HEK293 (cell line): ENCODE data around the gene GNB1L.

Experiments used
- PRDM1 ChIP-seq: fragments of 450-650 bp; formaldehyde crosslinking; IDR thresholded peaks from 2 replicates; pipeline ENCODE4; 2016; ENCODE audit warnings: missing biosample characterization, missing genetic modification characterization
- TSHZ1 ChIP-seq: fragments of 450-650 bp; formaldehyde crosslinking; IDR thresholded peaks from 2 replicates; pipeline ENCODE4 v1.5.1; 2016; ENCODE audit warnings: missing biosample characterization, missing genetic modification characterization, borderline replicate concordance
- ZBTB8A ChIP-seq: fragments of 450-650 bp; formaldehyde crosslinking; IDR thresholded peaks from 2 replicates; pipeline ENCODE4 v1.5.1; 2016; ENCODE audit warnings: missing biosample characterization, missing genetic modification characterization
- ZNF132 ChIP-seq: fragments of 450-650 bp; formaldehyde crosslinking; IDR thresholded peaks from 2 replicates; pipeline ENCODE4 v1.5.1; 2017; ENCODE audit warnings: missing biosample characterization, missing genetic modification characterization, borderline replicate concordance
- ZNF202 ChIP-seq: fragments of 450-650 bp; formaldehyde crosslinking; IDR thresholded peaks from 2 replicates; pipeline ENCODE4 v1.5.1; 2016; ENCODE audit warnings: missing biosample characterization, missing genetic modification characterization, borderline replicate concordance
- ZNF335 ChIP-seq: fragments of 450-650 bp; formaldehyde crosslinking; conservative IDR thresholded peaks from 2 replicates; pipeline ENCODE4 v1.5.1; 2016; ENCODE audit warnings: missing biosample characterization, missing genetic modification characterization
- ZNF398 ChIP-seq: fragments of 450-650 bp; formaldehyde crosslinking; IDR thresholded peaks from 2 replicates; pipeline ENCODE4 v1.5.1; 2017; ENCODE audit warnings: missing biosample characterization, missing genetic modification characterization
- ZNF518A ChIP-seq: fragments of 450-650 bp; formaldehyde crosslinking; conservative IDR thresholded peaks from 2 replicates; pipeline ENCODE4 v1.5.1; 2016; ENCODE audit warnings: low read depth, missing biosample characterization, missing genetic modification characterization
- ZNF639 ChIP-seq: fragments of 450-650 bp; formaldehyde crosslinking; IDR thresholded peaks from 2 replicates; pipeline ENCODE4 v1.5.1; 2016; ENCODE audit warnings: missing biosample characterization, missing genetic modification characterization
- ZNF76 ChIP-seq: fragments of 450-650 bp; formaldehyde crosslinking; IDR thresholded peaks from 2 replicates; pipeline ENCODE4; 2016; ENCODE audit warnings: low read depth, missing biosample characterization, missing genetic modification characterization, borderline replicate concordance
- ZNF777 ChIP-seq: fragments of 450-650 bp; formaldehyde crosslinking; IDR thresholded peaks from 2 replicates; pipeline ENCODE4 v1.5.1; 2017; ENCODE audit warnings: missing biosample characterization, missing genetic modification characterization, borderline replicate concordance
- TF ChIP-seq, protein P1 (sequence below): fragments of 450-650 bp; formaldehyde crosslinking; IDR thresholded peaks from 2 replicates; pipeline ENCODE4 v1.5.1; 2016; ENCODE audit warnings: missing biosample characterization, missing genetic modification characterization
- TF ChIP-seq, protein P2 (sequence below): fragments of 450-650 bp; formaldehyde crosslinking; conservative IDR thresholded peaks from 2 replicates; pipeline ENCODE4 v1.5.1; 2016; ENCODE audit warnings: low read depth, missing biosample characterization, missing genetic modification characterization
- TF ChIP-seq, protein P3 (sequence below): fragments of 450-650 bp; formaldehyde crosslinking; IDR thresholded peaks from 2 replicates; pipeline ENCODE4 v1.5.1; 2016; ENCODE audit warnings: missing biosample characterization, missing genetic modification characterization

The GNB1L gene

GRCh38 chr22:19760058-19760950 is 94.4 kb downstream of the GNB1L start, which contains the start of gene TBX1 (continued):
- TF ChIP-seq, protein P1, sequence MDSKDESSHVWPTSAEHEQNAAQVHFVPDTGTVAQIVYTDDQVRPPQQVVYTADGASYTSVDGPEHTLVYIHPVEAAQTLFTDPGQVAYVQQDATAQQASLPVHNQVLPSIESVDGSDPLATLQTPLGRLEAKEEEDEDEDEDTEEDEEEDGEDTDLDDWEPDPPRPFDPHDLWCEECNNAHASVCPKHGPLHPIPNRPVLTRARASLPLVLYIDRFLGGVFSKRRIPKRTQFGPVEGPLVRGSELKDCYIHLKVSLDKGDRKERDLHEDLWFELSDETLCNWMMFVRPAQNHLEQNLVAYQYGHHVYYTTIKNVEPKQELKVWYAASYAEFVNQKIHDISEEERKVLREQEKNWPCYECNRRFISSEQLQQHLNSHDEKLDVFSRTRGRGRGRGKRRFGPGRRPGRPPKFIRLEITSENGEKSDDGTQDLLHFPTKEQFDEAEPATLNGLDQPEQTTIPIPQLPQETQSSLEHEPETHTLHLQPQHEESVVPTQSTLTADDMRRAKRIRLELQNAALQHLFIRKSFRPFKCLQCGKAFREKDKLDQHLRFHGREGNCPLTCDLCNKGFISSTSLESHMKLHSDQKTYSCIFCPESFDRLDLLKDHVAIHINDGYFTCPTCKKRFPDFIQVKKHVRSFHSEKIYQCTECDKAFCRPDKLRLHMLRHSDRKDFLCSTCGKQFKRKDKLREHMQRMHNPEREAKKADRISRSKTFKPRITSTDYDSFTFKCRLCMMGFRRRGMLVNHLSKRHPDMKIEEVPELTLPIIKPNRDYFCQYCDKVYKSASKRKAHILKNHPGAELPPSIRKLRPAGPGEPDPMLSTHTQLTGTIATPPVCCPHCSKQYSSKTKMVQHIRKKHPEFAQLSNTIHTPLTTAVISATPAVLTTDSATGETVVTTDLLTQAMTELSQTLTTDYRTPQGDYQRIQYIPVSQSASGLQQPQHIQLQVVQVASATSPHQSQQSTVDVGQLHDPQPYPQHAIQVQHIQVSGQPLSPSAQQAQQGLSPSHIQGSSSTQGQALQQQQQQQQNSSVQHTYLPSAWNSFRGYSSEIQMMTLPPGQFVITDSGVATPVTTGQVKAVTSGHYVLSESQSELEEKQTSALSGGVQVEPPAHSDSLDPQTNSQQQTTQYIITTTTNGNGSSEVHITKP (tag by site-specific recombination) = peak; percentile 53; the same call in 1 of the 2 replicates
- TF ChIP-seq PRDM1 (tag by site-specific recombination) (peak; percentile 100), ZNF518A (tag by site-specific recombination) (0 out of 2 replicates have a peak, but pooled peaks have one; percentile 32), ZNF777 (peak; percentile 25; the same call in 1 of the 2 replicates), ZNF639 (tag by site-specific recombination) (peak; percentile 67; the same call in 1 of the 2 replicates), ZNF335 (peak; percentile 68), TSHZ1 (tag by site-specific recombination) (no peak), ZNF202 (no peak), ZNF132 (no peak), ZNF76 (tag by site-specific recombination) (no peak), ZBTB8A (tag by site-specific recombination) (peak; percentile 43; the same call in 1 of the 2 replicates), ZNF398 (tag by site-specific recombination) (peak; percentile 43)
- TF ChIP-seq, protein P2, sequence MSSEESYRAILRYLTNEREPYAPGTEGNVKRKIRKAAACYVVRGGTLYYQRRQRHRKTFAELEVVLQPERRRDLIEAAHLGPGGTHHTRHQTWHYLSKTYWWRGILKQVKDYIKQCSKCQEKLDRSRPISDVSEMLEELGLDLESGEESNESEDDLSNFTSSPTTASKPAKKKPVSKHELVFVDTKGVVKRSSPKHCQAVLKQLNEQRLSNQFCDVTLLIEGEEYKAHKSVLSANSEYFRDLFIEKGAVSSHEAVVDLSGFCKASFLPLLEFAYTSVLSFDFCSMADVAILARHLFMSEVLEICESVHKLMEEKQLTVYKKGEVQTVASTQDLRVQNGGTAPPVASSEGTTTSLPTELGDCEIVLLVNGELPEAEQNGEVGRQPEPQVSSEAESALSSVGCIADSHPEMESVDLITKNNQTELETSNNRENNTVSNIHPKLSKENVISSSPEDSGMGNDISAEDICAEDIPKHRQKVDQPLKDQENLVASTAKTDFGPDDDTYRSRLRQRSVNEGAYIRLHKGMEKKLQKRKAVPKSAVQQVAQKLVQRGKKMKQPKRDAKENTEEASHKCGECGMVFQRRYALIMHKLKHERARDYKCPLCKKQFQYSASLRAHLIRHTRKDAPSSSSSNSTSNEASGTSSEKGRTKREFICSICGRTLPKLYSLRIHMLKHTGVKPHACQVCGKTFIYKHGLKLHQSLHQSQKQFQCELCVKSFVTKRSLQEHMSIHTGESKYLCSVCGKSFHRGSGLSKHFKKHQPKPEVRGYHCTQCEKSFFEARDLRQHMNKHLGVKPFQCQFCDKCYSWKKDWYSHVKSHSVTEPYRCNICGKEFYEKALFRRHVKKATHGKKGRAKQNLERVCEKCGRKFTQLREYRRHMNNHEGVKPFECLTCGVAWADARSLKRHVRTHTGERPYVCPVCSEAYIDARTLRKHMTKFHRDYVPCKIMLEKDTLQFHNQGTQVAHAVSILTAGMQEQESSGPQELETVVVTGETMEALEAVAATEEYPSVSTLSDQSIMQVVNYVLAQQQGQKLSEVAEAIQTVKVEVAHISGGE = peak; percentile 33; the same call in 1 of the 2 replicates
- TF ChIP-seq, protein P3, sequence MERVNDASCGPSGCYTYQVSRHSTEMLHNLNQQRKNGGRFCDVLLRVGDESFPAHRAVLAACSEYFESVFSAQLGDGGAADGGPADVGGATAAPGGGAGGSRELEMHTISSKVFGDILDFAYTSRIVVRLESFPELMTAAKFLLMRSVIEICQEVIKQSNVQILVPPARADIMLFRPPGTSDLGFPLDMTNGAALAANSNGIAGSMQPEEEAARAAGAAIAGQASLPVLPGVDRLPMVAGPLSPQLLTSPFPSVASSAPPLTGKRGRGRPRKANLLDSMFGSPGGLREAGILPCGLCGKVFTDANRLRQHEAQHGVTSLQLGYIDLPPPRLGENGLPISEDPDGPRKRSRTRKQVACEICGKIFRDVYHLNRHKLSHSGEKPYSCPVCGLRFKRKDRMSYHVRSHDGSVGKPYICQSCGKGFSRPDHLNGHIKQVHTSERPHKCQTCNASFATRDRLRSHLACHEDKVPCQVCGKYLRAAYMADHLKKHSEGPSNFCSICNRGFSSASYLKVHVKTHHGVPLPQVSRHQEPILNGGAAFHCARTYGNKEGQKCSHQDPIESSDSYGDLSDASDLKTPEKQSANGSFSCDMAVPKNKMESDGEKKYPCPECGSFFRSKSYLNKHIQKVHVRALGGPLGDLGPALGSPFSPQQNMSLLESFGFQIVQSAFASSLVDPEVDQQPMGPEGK = 0 out of 2 replicates have a peak, but pooled peaks have one; percentile 10
